H9 (cell line): ENCODE measurements around the gene AXIN2. TPM values are rescaled to one million over a fixed set of nuclear protein-coding genes. Genes with fewer than 3 reads are reported as not detected.

Experiments used
- DNase-seq: peaks from one replicate; pipeline ENCODE4 v3.0.0-alpha.2; 2017
- H2AFZ ChIP-seq: one replicate; pipeline ENCODE4 v1.6.1; 2013; ENCODE audit warnings: mild to moderate bottlenecking, low read length, control low read depth, moderate library complexity
- H2AK5ac ChIP-seq: 2 replicates; pipeline ENCODE4 v1.6.1; 2013; ENCODE audit warnings: low read length, control low read depth, mixed read lengths; ENCODE audit not compliant: insufficient read length
- H2BK120ac ChIP-seq: one replicate; pipeline ENCODE4 v1.6.1; 2013; ENCODE audit warnings: low read depth, mild to moderate bottlenecking, low read length, control low read depth, inconsistent platforms; ENCODE audit not compliant: poor library complexity, severe bottlenecking
- H2BK12ac ChIP-seq: 2 replicates; pipeline ENCODE4 v1.6.1; 2013; ENCODE audit warnings: low read length, control low read depth, mixed read lengths, low read depth; ENCODE audit not compliant: insufficient read length
- H2BK15ac ChIP-seq: 2 replicates; pipeline ENCODE4 v1.6.1; 2013; ENCODE audit warnings: low read depth, low read length, control low read depth
- H2BK20ac ChIP-seq: one replicate; pipeline ENCODE4 v1.6.1; 2013; ENCODE audit warnings: low read depth, mild to moderate bottlenecking, low read length, control low read depth, inconsistent platforms; ENCODE audit not compliant: poor library complexity, severe bottlenecking
- H2BK5ac ChIP-seq: 2 replicates; pipeline ENCODE4 v1.6.1; 2013; ENCODE audit warnings: low read length, control low read depth, mixed read lengths; ENCODE audit not compliant: insufficient read length
- H3K14ac ChIP-seq: 2 replicates; pipeline ENCODE4 v1.6.1; 2013; ENCODE audit warnings: low read length, control low read depth; ENCODE audit not compliant: insufficient read depth
- H3K18ac ChIP-seq: 2 replicates; pipeline ENCODE4 v1.6.1; 2013; ENCODE audit warnings: low read depth, mild to moderate bottlenecking, mixed read lengths, low read length, control low read depth; ENCODE audit not compliant: insufficient read length
- H3K23ac ChIP-seq: 2 replicates; pipeline ENCODE4 v1.6.1; 2013; ENCODE audit warnings: low read length, control low read depth, mixed read lengths, low read depth; ENCODE audit not compliant: insufficient read length
- H3K23me2 ChIP-seq: 2 replicates; pipeline ENCODE4 v1.6.1; 2013; ENCODE audit warnings: low read depth, mild to moderate bottlenecking, mixed read lengths, low read length, control low read depth; ENCODE audit not compliant: insufficient read length, poor library complexity, severe bottlenecking
- H3K27ac ChIP-seq: 2 replicates; pipeline ENCODE4 v1.5.1; 2013; ENCODE audit warnings: low read length, control low read depth, mixed read lengths, low read depth; ENCODE audit not compliant: insufficient read length
- H3K27me3 ChIP-seq: 2 replicates; pipeline ENCODE4 v1.6.1; 2013; ENCODE audit warnings: low read length, control low read depth, inconsistent platforms; ENCODE audit not compliant: insufficient read depth
- H3K4ac ChIP-seq: 2 replicates; pipeline ENCODE4 v1.6.1; 2013; ENCODE audit warnings: low read depth, mild to moderate bottlenecking, control low read depth, inconsistent platforms, low read length, moderate library complexity
- H3K4me1 ChIP-seq: 2 replicates; pipeline ENCODE4 v1.6.1; 2013; ENCODE audit warnings: low read length, control low read depth, inconsistent platforms; ENCODE audit not compliant: insufficient read depth
- H3K4me2 ChIP-seq: 2 replicates; pipeline ENCODE4 v1.6.1; 2013; ENCODE audit warnings: low read length, control low read depth, mixed read lengths; ENCODE audit not compliant: insufficient read length, insufficient read depth
- H3K56ac ChIP-seq: 2 replicates; pipeline ENCODE4 v1.6.1; 2013; ENCODE audit warnings: low read depth, mild to moderate bottlenecking, mixed read lengths, low read length, control low read depth; ENCODE audit not compliant: insufficient read length
- H3K79me1 ChIP-seq: 2 replicates; pipeline ENCODE4 v1.6.1; 2013; ENCODE audit warnings: low read depth, mild to moderate bottlenecking, moderate library complexity, low read length, control low read depth, inconsistent platforms; ENCODE audit not compliant: insufficient read depth, poor library complexity, severe bottlenecking
- H3K79me2 ChIP-seq: 2 replicates; pipeline ENCODE4 v1.6.1; 2013; ENCODE audit warnings: low read length, control low read depth, inconsistent platforms; ENCODE audit not compliant: insufficient read depth
- H3K9ac ChIP-seq: 2 replicates; pipeline ENCODE4 v1.6.1; 2013; ENCODE audit warnings: low read length, control low read depth, mixed read lengths; ENCODE audit not compliant: insufficient read length; ENCODE audit errors: extremely low read depth
- H3K9me3 ChIP-seq: one replicate; pipeline ENCODE4 v1.6.1; 2013; ENCODE audit warnings: low read depth, low read length, inconsistent platforms; ENCODE audit not compliant: control insufficient read depth
- H3T11ph ChIP-seq: one replicate; pipeline ENCODE4 v1.6.1; 2013; ENCODE audit warnings: mild to moderate bottlenecking, low read length, control low read depth, inconsistent platforms
- H4K20me1 ChIP-seq: one replicate; pipeline ENCODE4 v1.6.1; 2013; ENCODE audit not compliant: control insufficient read depth, insufficient read length, insufficient read depth
- H4K5ac ChIP-seq: 2 replicates; pipeline ENCODE4 v1.6.1; 2013; ENCODE audit warnings: low read depth, mild to moderate bottlenecking, mixed read lengths, low read length, control low read depth; ENCODE audit not compliant: insufficient read length
- H4K8ac ChIP-seq: replicated peaks from 2 replicates; pipeline ENCODE4 v1.6.1; 2013; ENCODE audit warnings: low read length, control low read depth, mixed read lengths, low read depth; ENCODE audit not compliant: insufficient read length
- H4K91ac ChIP-seq: 2 replicates; pipeline ENCODE4 v1.6.1; 2013; ENCODE audit warnings: low read depth, mild to moderate bottlenecking, moderate library complexity, mixed read lengths, low read length, control low read depth; ENCODE audit not compliant: insufficient read length
- H3K27ac Mint-ChIP-seq, 3 experiments: 2 replicates in 2 of 3; 3 replicates in 1 of 3; pipeline ENCODE4 v1.8.0; 2020 to 2021; ENCODE audit warnings: mixed read lengths in 3 of 3, mild to moderate bottlenecking in 1 of 3, moderate library complexity in 1 of 3
- H3K27me3 Mint-ChIP-seq: 2 replicates; pipeline ENCODE4 v1.8.0; 2021; ENCODE audit warnings: low read depth, mild to moderate bottlenecking, moderate library complexity, mixed read lengths
- H3K36me3 Mint-ChIP-seq, 3 experiments: 2 replicates in 2 of 3; 3 replicates in 1 of 3; pipeline ENCODE4 v1.8.0; 2020 to 2021; ENCODE audit warnings: low read depth in 3 of 3, mixed read lengths in 3 of 3; ENCODE audit not compliant: insufficient read depth in 1 of 3
- H3K4me1 Mint-ChIP-seq, 2 experiments: 2 replicates each; pipeline ENCODE4 v1.8.0; 2020; ENCODE audit warnings: mixed read lengths in 2 of 2
- H3K4me3 Mint-ChIP-seq, 2 experiments: 2 replicates in 1 of 2; 3 replicates in 1 of 2; pipeline ENCODE4 v1.8.0; 2020 to 2021; ENCODE audit warnings: mild to moderate bottlenecking in 2 of 2, mixed read lengths in 2 of 2, moderate library complexity in 1 of 2
- H3K9me3 Mint-ChIP-seq, 2 experiments: 2 replicates in 1 of 2; 3 replicates in 1 of 2; pipeline ENCODE4 v1.8.0; 2020; ENCODE audit warnings: mild to moderate bottlenecking in 2 of 2, mixed read lengths in 2 of 2, moderate library complexity in 1 of 2
- total RNA-seq: library from RNA; stranded (reverse); gene quantifications from 2 replicates; pipeline ENCODE4 v1.2.1, GENCODE V29; 2021
- TF ChIP-seq, protein P1 (sequence below): fragments of 200-600 bp; sonication (generic); conservative IDR thresholded peaks from 3 replicates; pipeline ENCODE4 v1.8.0; 2021; ENCODE audit warnings: antibody characterized with exemption, mild to moderate bottlenecking

The AXIN2 gene
- total RNA-seq, 1 experiment from 2014 or later: 35.0 TPM

DNA sequence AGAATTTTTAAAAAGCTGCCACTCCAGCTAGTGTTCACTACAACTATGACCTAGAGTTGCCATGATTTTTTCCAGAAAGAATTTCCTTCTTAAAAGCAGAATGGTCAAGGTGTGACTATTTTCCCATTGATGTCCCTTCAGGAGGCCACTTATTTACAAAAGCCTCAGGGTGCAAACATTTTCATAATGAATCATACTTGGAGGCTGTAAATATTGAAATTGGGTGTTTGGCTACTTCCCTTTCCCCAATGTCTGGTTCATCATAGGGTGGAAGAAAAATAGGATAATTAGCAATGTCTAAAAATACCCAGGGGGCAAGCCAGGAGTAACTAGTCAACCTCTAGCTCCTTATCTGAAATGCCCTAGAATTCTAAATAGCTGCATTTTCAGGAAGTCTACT lies 18.8 kb downstream of the AXIN2 start:
- H3K18ac ChIP-seq: no peak overlapping the region
- no peak overlapping the region for H3K23ac ChIP-seq
- H2AFZ ChIP-seq: no peak overlapping the region
- H2AK5ac ChIP-seq: no peak overlapping the region
- H3T11ph ChIP-seq: no peak overlapping the region
- no peak overlapping the region for H2BK20ac ChIP-seq
- H4K8ac ChIP-seq: no peak overlapping the region
- peaks cover 62 to 76% of the 10 kb centered on the region in 2 experiments for H3K4me1 Mint-ChIP-seq
- no peaks in the 10 kb centered on the region; a peak in 1 of 5 replicates for H3K9me3 Mint-ChIP-seq
- no peaks in the 10 kb centered on the region for H3K23me2 ChIP-seq
- H3K79me2 ChIP-seq: peaks cover 23% of the 10 kb centered on the region; the same call in 1 of the 2 replicates
- peaks cover 18% of the 10 kb centered on the region for H3K4me1 ChIP-seq
- no peaks in the 10 kb centered on the region for H3K27me3 Mint-ChIP-seq
- H4K91ac ChIP-seq: no peak overlapping the region
- H3K27ac ChIP-seq: no peak overlapping the region
- no peak overlapping the region for H3K14ac ChIP-seq
- TF ChIP-seq, protein P1, sequence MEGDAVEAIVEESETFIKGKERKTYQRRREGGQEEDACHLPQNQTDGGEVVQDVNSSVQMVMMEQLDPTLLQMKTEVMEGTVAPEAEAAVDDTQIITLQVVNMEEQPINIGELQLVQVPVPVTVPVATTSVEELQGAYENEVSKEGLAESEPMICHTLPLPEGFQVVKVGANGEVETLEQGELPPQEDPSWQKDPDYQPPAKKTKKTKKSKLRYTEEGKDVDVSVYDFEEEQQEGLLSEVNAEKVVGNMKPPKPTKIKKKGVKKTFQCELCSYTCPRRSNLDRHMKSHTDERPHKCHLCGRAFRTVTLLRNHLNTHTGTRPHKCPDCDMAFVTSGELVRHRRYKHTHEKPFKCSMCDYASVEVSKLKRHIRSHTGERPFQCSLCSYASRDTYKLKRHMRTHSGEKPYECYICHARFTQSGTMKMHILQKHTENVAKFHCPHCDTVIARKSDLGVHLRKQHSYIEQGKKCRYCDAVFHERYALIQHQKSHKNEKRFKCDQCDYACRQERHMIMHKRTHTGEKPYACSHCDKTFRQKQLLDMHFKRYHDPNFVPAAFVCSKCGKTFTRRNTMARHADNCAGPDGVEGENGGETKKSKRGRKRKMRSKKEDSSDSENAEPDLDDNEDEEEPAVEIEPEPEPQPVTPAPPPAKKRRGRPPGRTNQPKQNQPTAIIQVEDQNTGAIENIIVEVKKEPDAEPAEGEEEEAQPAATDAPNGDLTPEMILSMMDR: no peak
- no peak for DNase-seq
- no peak overlapping the region for H3K27ac Mint-ChIP-seq
- no peak overlapping the region for H3K56ac ChIP-seq
- H3K4ac ChIP-seq: no peak overlapping the region
- H2BK5ac ChIP-seq: no peak overlapping the region
- H2BK12ac ChIP-seq: no peak overlapping the region
- no peaks in the 10 kb centered on the region; the same call in 1 of the 2 replicates for H3K27me3 ChIP-seq
- no peak overlapping the region for H2BK15ac ChIP-seq
- H3K4me3 Mint-ChIP-seq: no peak overlapping the region
- H3K79me1 ChIP-seq: peaks cover 7% of the 10 kb centered on the region
- no peaks in the 10 kb centered on the region for H3K9me3 ChIP-seq
- no peak overlapping the region for H4K5ac ChIP-seq
- no peaks in the 10 kb centered on the region for H4K20me1 ChIP-seq
- H3K4me2 ChIP-seq: no peak overlapping the region
- no peak overlapping the region for H2BK120ac ChIP-seq
- H3K9ac ChIP-seq: no peak overlapping the region
- H3K36me3 Mint-ChIP-seq: peaks cover 17 to 84% (median 61%) of the 10 kb centered on the region in 3 experiments
